GM19372 (cell line): ENCODE results near the gene IER5.
"Not testable (repeated sequence)": the region's sequence is repeated elsewhere in the genome, so short reads cannot be mapped to it uniquely, and the experiment has no call there.

Experiments used
- ATAC-seq: cut with Tn5 transposase; IDR thresholded peaks from one replicate; pipeline ENCODE4 v1.9.1; 2021; ENCODE audit warnings: mild to moderate bottlenecking, low read depth, moderate library complexity; ENCODE audit not compliant: unreplicated experiment

IER5 gene

GRCh38 chr1:181088079-181089016, at the start of gene IER5:
Gene IER5 (plus strand): TSS chr1:181088700. CDS start chr1:181088903, 203 bp downstream.
- ATAC-seq: peak; percentile 70

GRCh38 chr1:181040284-181040865, 48.1 kb upstream of the IER5 start:
- ATAC-seq: no peak

- no peak for ATAC-seq
Measured at GRCh38 chr1:181043025-181043888, 45.2 kb upstream of the IER5 start.

GRCh38 chr1:181044449-181044966, 44.0 kb upstream of the IER5 start:
- peak; percentile 89 for ATAC-seq

GRCh38 chr1:181045946-181046345, 42.6 kb upstream of the IER5 start:
- not testable (repeated sequence) for ATAC-seq

- ATAC-seq: no peak
Measured at GRCh38 chr1:181049378-181049777, 39.1 kb upstream of the IER5 start.

- ATAC-seq: no peak
Measured at GRCh38 chr1:181050922-181051321, 37.6 kb upstream of the IER5 start.

GRCh38 chr1:181056560-181056959, 31.9 kb upstream of the IER5 start:
- no peak for ATAC-seq

- ATAC-seq: no peak
Measured at GRCh38 chr1:181057079-181057478, 31.4 kb upstream of the IER5 start.

- no peak for ATAC-seq
Measured at GRCh38 chr1:181059435-181059834, 29.1 kb upstream of the IER5 start.

GRCh38 chr1:181060066-181060465, 28.4 kb upstream of the IER5 start:
- no peak for ATAC-seq

GRCh38 chr1:181060947-181061346, 27.6 kb upstream of the IER5 start:
- not testable (repeated sequence) for ATAC-seq

GRCh38 chr1:181061487-181061886, 27.0 kb upstream of the IER5 start:
- ATAC-seq: no peak

GRCh38 chr1:181061891-181062835, 26.3 kb upstream of the IER5 start:
- ATAC-seq: peak; percentile 79

- peak; percentile 63 for ATAC-seq
Measured at GRCh38 chr1:181062836-181063428, 25.6 kb upstream of the IER5 start.

- ATAC-seq: no peak
Measured at GRCh38 chr1:181064011-181064623, 24.4 kb upstream of the IER5 start.

- ATAC-seq: no peak
Measured at GRCh38 chr1:181064702-181065101, 23.8 kb upstream of the IER5 start.

- no peak for ATAC-seq
Measured at GRCh38 chr1:181073638-181074037, 14.9 kb upstream of the IER5 start.
